CD4-positive, alpha-beta T cell treated with Interleukin-4 for 4 hours (primary cell): ENCODE data around the gene G6PC2.
"Not testable (repeated sequence)": the region's sequence is repeated elsewhere in the genome, so short reads cannot be mapped to it uniquely, and the experiment has no call there.

Source experiments
- DNase-seq: peaks from one replicate; pipeline ENCODE4 v3.0.0-alpha.2; 2020

The G6PC2 gene

DNA sequence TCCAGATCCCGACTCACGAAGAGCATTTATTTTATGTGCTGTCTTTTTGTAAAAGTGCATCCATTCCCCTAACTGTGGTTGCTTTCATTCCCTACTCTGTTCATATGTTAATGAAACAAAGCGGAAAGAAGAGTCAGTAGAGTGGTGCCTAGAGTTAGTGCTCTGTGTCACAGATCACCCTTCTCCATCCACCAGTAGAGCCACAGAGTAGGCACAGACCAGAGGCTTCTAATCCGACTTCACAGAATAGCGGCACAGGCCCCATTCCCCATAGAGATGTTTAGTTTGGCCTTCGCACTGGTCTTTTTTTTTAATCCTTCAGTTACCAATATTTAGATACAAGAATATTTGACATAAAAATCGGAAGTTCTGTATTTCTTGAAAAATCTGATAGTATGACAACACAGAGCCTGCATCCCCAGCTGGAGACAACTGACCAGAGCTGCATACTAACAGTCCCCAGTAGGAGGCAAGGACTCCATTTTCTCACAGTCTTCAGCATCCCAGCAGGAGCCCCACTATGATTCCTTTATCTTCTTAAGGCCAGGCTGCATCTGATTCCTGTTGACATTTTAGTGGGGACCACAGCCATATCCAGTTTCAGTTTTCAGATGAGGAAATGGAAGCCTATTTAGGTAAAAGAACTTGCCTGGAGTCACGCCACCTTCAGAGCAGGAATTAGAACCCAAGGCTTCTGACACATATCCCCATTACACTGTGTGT is 7.0 kb downstream of the G6PC2 start:
- DNase-seq = no peak

DNA sequence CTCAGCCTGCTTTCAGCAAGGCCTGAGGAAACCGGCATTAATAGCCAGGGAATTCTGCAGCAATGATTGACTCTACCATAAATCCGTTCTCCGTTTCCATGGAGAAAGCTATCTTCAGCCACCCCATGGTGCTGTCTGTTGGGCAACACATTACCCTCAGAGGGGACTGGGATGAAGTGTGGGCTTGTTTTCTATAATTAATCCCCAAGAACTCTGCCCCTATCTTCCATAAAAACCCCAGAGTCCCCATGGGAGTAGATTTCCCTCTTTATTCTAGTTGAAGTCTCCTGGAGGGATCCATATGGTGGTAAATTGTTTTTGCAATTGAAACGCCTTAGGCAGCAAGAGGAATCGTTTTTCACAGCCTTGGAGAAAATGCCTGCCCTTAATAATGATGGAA is 9.2 kb downstream of the G6PC2 start:
- DNase-seq = no peak

DNA sequence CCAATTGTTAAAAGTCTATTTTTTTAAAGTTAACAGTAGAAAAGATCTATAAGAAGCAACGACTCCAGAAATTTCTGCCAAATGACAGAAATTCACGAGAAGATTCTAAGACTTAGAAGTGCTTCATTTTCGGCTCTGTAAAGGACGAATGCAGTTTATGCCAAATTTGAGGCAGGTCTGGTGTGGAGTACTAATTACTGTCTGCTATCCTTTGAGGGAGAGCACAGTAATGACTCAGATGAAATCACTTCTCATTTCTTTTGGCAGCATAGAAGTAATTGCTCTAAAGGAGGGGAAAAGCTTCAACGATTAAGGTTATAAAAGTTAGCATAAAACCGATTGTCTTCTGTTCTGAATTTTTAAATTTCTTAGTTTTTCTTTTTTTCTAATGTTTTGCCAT is 11.4 kb downstream of the G6PC2 start:
- no peak for DNase-seq

DNA sequence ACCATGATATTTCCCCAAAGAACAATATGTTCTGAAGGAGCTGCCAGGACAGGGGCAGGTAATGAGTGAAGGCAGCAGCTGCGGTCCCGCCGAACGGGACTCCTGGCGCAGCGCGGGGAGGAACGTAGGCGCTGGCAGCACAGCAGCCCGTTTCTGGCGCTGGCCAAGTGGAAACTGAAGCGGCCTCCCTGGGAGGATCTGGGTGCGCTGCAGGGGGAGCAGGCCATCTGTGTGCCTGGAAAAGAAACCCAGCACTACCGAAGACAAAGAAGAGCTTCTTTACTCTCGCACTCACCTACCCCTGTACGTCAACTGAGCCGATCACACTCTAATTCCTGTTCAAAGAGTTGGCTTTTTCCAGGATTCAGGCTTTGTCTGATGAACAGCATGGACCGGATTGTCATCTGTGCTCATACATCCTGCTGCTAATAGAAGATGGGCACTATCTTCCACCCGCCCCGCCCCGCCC is 11.8 kb downstream of the G6PC2 start:
- no peak for DNase-seq

DNA sequence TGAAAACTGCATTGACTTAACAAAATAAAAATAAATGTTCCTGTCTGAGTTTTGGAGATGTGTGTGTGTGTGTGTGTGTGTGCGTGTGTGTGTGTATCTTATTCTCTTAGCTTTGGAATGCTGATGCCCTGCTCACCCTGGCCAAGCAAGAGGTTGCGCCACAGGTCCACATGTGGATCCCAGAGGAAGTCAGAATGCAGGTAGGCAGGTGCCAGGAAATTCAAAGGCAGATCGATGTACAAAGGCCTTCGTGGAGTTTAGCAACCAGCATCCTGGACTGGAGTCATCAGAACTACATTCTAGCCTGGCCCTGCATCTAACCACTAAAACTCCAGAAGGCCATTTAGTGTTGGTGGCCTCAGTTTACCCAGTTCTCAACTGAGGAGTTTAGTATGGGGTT is 12.4 kb downstream of the G6PC2 start:
- DNase-seq = no peak

DNA sequence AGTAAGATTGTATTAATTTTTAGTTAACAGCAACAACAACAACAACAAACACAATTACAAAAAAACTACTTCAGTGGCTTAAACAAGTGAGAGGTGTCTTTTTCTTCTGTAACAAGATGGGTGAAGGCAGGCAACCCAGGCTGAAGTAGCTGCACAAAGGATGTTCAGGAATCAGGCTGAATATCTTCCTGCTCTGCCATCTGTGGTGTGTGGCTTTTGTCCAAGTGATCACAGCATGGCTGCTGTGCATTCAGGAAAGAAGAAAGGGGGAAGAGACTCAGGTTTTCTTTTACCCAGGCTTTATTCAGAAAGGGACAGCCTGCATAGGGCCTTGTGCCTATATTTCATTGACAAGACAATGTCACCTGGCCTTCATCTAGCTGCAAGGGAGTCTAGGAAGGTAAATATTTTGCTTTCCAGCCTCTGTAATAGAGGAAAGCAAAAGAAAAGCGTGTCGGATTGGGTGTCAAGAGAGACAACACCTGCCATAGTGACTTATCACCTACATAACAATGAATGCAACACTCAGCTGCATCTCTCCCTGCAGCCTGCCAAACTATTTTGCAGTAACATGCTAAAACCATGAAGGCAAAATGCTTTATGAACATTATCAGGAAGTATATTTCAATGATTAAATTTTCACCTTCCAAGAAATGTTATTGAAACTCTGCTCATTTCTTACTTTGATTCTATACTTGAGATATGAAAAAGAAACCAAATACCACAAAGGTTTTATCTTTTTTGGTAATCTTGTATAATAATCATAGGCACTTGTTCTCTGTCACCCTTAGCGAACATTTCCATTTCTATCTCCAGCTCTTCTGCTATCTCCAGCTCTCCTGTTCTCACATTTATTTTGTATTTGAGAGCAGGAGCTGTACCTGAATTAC is 14.6 kb downstream of the G6PC2 start:
- no peak for DNase-seq

DNA sequence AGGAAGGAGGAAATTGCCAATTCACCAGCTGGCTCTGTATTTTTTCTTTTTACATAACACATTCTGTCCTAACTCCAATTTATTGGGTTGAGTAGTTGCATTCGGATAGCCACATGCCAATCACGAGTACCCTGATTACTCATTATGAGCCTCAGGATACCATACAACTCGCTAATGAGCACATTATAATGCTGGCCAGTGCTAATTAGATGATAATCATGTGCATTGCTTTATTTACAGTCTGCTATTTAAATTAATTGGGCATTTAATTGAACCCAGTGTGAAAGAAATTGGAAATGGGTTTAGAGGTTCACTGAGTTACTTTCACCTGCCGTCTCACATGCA is 15.2 kb downstream of the G6PC2 start:
- no peak for DNase-seq

DNA sequence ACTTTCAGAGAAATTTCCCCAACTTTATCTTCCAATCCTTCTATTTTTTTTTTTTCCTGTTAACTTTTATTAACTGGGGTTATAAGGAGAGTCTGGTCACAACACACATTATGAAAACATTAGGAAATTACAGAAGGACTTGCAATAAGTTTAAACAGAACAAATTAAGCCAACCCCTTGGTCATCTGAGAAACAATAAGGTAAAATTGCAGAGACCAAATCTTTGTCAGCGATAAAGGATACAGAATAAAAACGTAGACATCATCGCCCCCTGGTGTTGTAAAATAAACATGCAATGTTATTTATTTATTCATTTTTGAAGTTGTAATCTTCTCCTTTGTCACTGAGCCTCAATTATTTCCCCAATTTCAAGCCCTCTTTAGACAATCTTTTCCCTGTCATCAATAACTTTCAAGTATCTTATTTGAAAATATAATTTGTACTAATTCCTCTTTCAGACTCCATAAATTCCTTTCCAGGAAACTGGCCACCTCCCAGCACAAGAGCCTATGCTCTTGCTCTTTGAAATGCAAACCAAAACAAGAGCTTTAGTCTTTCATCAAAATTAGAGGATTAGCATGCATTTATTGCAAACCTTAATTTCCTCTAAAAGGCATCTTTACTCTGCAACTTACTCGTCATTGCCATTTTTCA is 19.5 kb downstream of the G6PC2 start:
- peak; percentile 56 for DNase-seq

DNA sequence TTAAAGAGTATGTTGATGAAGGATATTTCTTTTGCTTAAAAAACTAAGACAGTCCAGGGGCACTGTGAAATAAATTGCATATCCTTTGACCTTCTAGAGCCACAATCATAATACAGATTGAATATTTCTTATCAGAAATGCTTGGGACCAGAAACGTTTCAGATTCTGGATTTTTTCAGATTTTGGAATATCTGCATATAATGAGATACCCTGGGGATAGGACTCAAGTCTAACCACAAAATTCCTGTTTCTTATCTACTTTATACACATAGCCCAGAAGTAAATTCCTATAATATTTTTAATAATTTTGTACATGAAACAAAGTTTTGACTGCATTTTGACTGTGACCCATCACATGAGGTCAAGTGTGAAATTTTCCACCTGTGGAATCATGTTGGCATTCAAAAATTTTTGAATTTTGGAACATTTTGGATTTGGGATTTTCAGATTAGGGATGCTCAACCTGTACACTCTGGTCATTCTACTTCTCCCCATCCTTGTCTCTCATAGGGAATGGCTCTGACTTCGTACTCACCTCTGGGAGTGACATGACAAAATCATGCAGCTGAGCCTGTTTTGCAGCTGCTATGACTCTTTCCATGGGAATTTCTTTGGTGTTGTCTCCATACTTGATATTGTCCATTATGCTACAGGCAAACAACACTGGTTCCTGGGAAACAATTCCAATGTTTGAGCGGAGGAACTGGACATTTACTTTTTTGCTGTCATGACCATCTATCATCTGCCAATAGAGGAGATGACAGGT is 25.7 kb downstream of the G6PC2 start:
- no peak for DNase-seq

DNA sequence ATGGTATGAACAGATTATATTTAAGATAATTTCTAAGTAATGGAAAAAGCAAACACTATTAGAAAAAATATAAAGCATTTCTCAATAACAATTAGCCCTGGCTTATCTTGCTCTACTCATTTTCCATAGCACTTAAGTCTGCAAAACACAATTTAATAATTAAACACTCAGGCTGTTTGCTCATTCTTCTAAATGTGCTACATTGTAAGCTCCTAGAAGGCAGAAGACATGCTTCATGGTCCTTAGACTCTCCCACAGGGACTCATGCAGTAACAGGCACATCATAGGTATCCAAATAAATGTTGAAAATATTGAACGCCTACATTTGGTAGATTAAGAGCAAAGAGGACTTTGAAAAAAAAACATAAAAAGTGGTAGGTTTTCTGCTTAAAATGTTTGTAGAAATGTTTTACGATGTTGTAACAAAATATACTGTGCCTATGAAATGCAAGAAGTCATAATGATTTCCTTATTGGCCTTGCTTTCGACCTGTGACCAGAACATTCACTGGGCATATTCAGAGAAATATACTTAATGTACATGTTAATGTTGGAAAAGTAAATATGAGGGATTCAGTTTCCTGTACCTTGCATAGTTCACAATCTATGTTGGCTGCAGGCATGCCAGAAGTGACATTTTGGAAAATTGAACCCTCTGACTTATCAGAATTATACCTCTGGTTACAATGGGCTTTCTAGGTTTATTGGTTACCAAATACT is 27.2 kb downstream of the G6PC2 start:
- no peak for DNase-seq

DNA sequence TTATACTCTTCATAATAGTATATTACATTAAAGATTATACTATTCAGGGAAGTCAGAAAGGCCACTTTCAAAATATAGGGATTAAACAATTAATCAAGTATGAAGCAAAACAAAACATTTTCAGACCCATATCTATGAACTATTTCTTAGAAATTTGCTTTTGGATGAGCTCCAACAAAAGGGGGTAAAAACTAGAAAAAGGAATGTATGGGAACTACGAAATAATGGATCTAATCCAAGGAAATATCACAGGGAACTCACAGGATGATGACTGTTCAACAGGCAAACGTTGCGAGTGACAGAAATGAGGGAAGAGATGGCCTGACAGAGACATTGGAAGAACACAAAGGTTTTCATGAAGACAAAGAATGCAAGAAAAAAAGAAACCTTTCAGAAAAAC is 27.9 kb downstream of the G6PC2 start:
- DNase-seq = no peak

DNA sequence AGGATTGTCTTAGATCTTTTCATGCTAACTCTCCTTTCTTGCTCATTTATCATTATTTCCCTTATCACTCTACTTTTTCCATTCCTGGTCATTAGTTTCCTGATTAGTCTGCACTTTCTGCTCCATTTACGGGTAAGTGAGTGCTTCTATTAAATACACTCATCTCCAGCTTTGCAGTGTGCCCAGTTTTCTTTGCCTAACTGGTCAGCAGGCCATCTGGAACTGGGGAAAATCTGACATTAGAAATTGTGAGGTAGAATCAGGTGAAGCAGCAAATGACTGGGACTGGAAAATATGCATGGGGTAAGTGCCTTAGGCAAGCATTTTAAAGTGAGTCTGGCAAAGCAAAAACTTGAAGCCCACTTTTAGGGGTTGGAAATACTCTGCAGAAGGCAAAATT is 29.2 kb downstream of the G6PC2 start:
- no peak for DNase-seq

DNA sequence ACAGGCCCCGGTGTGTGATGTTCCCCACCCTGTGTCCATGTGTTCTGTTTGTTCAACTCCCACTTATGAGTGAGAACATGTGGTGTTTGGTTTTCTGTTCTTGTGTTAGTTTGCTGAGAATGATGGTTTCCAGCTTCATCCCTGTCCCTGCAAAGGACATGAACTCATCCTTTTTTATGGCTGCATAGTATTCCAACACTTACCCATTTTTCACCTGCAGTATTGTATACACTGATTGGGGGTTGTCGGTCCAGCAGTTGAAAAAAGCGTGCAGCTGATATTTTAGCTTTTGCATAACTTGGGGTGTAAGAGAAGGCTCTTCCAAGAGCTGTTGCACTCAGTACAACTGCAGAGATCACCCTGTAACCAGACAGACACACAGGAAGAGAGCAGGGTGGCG is 31.1 kb downstream of the G6PC2 start:
- not testable (repeated sequence) for DNase-seq

DNA sequence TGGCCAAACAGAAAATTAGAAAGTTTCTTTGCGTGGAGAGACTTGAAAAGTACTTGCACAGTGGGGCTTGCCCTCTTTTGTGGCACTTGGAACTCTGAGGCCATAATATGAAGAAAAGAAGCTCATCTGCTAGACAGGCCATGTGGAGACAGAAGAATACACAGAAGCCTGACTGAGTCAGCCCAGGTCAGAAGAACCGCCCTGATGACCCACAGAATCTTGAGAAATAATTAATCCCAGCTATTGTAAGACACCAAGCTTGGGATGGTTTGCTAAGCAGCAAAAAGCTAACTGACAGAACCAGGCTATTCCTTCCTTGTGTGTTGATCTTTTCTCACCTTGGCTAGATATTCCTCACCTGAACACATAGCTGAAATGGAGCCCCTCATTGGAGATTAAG is 33.7 kb downstream of the G6PC2 start:
- no peak for DNase-seq

DNA sequence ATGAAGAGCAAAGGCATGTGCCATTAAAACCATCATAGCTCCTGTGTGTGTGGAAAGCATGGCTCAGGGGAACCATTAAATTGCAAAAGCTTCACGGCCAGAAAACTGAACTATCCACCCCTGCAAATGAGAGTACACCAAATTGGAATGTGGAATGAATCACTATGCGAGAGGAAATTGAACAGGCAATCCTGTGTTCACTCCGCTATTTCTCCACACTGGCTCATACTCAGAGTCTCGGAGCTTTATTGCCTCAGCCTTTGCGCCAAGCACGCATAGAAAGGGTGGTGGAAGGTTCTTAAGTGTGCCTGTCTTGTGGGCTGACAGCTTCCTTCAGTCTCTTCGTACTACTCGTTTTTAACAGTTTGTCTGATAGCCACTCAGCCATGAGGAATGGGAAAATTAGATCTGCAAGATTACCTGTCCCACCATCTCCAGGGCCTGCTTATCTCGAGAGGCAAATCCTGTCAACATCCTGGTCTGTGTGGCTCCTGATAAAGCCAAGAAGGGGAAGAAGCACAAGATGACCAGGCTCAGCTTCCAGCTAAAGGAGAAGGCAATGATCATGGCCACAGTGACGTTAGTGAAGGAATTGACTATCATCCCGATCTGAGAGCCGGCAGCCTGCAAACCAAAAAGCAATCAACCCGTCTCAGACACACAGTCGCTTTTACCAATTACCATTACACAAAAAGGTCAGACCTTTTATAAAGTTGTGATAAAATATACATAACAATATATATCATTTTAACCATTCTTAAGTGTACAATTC is 34.9 kb downstream of the G6PC2 start:
- DNase-seq = no peak

DNA sequence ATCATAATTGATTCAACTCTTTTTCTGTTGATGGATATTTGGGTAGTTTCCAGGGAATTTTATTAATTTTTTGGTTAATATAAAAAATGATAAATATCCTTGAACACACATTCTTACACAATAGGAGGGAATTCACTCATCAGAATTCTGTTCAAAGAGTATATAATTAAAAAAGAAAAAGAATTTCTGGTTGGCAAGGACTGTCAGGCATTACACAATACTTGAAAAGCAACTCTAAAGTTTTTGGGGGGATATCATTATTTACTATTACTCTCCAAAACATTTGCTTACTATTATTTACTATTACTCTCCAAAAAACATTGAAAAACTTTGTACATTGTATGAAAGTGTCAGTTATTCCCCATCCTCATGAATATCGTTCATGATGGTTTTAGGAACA is 38.0 kb downstream of the G6PC2 start:
- DNase-seq = no peak

DNA sequence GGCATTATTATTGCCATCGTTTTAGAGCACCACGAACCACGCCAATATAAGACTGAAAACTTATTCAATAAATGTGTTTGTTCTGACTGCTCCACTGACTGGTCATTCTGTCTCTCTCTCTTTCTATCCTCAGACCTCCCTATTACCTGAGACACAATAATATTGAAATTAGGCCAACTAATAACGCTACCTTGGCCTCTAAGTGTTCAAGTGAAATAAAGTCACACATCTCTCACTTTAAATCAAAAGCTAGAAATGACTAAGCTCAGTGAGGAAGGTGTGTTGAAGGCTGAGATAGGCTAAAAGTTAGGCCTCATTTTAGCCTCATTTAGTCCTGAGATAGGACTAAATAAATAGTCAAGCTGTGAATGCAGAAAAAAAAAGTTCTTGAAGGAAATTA is 38.8 kb downstream of the G6PC2 start:
- no peak for DNase-seq

DNA sequence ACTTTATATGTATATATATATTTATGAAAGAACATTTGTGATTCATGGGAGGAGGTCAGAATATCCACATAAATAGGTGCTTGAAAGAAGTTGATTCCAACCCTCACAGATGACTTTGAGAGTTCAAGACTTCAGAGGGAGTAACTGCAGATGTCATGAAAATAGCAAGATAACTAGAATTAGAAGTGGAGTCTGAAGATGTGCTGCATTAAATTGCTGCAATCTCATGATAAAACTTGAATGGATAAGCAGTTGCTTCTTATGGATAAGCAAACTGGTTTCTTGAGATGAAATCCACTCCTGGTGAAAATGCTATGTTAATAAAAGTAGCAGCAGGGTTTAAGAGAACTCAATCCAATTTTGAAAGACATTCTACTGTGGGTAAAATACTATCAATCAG is 40.2 kb downstream of the G6PC2 start:
- no peak for DNase-seq

DNA sequence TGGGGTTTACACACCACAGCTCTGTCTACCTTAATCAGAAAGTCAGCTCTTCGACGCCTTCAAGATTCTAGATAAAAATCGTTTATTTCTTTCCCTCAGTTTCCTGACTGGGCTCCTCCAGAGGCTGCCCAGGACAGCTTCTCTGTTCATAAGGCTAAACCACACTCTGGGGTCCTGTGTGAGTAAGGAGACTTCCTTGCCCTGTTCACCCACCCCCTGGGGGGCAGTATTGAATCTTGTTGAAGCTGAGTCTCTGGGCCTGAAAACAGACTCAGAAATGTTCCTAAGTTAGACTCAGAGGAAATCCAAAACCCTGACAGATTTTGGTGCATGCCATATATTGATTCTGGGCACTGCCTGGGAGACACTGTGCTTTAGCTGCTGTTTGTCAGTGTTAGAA is 43.0 kb downstream of the G6PC2 start:
- no peak for DNase-seq

DNA sequence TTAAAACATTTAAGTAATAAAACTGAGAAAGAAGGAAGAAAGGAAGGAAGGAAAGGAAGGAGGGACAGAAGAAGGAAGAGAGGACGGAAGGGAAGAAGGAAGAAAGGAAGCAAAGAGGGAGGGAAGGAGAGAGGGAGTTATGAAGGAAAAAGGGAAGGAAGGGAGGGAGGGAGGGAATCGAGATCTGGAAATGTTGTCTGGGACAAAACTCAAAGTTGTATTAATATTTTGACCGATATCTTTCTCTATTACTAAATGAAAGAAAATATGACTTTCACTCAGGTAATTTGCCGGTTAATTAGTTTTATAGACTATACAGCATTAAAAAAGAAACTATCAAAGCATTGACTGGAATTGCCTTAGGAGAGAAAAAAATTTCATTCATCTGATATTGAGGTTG is 44.4 kb downstream of the G6PC2 start:
- no peak for DNase-seq

DNA sequence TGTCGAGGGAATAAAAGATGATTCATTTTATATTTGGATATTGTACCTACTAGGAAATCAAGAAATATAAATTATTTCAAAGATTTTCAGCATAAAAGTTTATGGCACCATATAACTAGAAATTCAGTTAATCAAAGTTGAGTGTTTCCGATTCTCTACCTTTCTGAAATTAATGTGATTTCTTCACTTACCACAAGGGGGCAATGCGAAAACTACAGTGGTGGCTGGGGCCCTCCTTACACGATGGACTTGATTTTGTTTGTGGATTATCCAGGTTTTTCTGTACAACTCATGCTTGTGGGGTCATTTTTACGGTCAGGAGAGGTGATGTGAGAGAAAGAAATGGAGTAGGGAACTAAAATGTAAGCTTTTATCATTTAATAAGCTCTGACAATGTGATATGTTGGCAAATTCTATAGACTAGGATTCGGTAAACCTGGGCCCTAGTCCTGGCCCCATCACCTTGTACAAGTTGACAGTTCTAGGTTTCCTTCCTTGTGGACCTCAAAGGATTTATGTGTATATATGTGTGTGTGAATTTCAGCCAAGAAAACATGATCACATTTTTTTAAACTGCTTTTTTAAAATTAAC is 47.6 kb downstream of the G6PC2 start:
- DNase-seq = peak; percentile 39
